ENCODE measurements around the gene TELO2.

Gene TELO2

GRCh38 chr16:1464894-1465566 is 28.1 kb upstream of the TELO2 start:
- Histone ChIP-seq H2AK5ac (ENCODE audit: low read length) (no peak overlapping the region), H2BK5ac (ENCODE audit: low read depth, low read length, poor library complexity) (no peak overlapping the region), H4K91ac (ENCODE audit: low read depth, low read length) (no peak overlapping the region), H3K79me2 (ENCODE audit: control insufficient read depth, insufficient read depth, low read length, poor library complexity) (no peaks in the 10 kb centered on the region), H3K27me3 (ENCODE audit: insufficient read depth, low read length) (no peaks in the 10 kb centered on the region), H3K27ac (ENCODE audit: low read depth, low read length) (no peak overlapping the region), H4K8ac (ENCODE audit: low read depth, low read length) (no peak overlapping the region), H3K4me1 (ENCODE audit: control insufficient read depth in 1 of 2, insufficient read depth in 2 of 2, low read length in 2 of 2) (peaks cover 5 to 6% of the 10 kb centered on the region in 2 experiments), H3K9me3 (ENCODE audit: insufficient read depth, low read depth, low read length) (no peaks in the 10 kb centered on the region), H2BK120ac (ENCODE audit: insufficient read depth, low read length, poor library complexity) (no peak overlapping the region), H3K9ac (ENCODE audit: low read length) (no peak overlapping the region), H2BK12ac (ENCODE audit: low read length) (no peak overlapping the region), H3K36me3 (ENCODE audit: control insufficient read depth in 1 of 2, insufficient read depth in 2 of 2, low read length in 2 of 2) (peaks cover 20 to 22% of the 10 kb centered on the region in 2 experiments), H3K4ac (ENCODE audit: low read depth, low read length) (no peak overlapping the region), H3K4me2 (ENCODE audit: low read length) (no peak overlapping the region), H3K4me3 (ENCODE audit: low read depth, low read length) (no peak overlapping the region), H3K18ac (ENCODE audit: low read length) (no peak overlapping the region), H2AFZ (ENCODE audit: insufficient read depth, low read length, poor library complexity) (no peak overlapping the region), H3K14ac (ENCODE audit: low read length) (no peak overlapping the region), H3K79me1 (ENCODE audit: low read length) (no peaks in the 10 kb centered on the region), H3K23ac (ENCODE audit: low read length) (no peak overlapping the region), H4K12ac (ENCODE audit: low read depth, low read length) (no peak overlapping the region)
- WGBS (ENCODE audit: extremely low coverage, insufficient coverage, insufficient read length) = no CpG with 5 or more reads among the region's 33 CpGs
- no peak for DNase-seq

GRCh38 chr16:1465567-1465915 is 27.6 kb upstream of the TELO2 start:
- H4K12ac ChIP-seq (ENCODE audit: low read depth, low read length) = no peak overlapping the region
- no peaks in the 10 kb centered on the region for H3K9me3 ChIP-seq (ENCODE audit: insufficient read depth, low read depth, low read length)
- H3K23ac ChIP-seq (ENCODE audit: low read length) = no peak overlapping the region
- DNase-seq = no peak
- H3K36me3 ChIP-seq (ENCODE audit: control insufficient read depth in 1 of 2, insufficient read depth in 2 of 2, low read length in 2 of 2) = peaks cover 15 to 17% of the 10 kb centered on the region in 2 experiments
- no peak overlapping the region for H2BK5ac ChIP-seq (ENCODE audit: low read depth, low read length, poor library complexity)
- no peak overlapping the region for H4K8ac ChIP-seq (ENCODE audit: low read depth, low read length)
- no peak overlapping the region for H2BK120ac ChIP-seq (ENCODE audit: insufficient read depth, low read length, poor library complexity)
- H3K9ac ChIP-seq (ENCODE audit: low read length) = no peak overlapping the region
- H3K4ac ChIP-seq (ENCODE audit: low read depth, low read length) = no peak overlapping the region
- H3K79me2 ChIP-seq (ENCODE audit: control insufficient read depth, insufficient read depth, low read length, poor library complexity) = no peaks in the 10 kb centered on the region
- no peak overlapping the region for H2AK5ac ChIP-seq (ENCODE audit: low read length)
- no peak overlapping the region for H4K91ac ChIP-seq (ENCODE audit: low read depth, low read length)
- no peak overlapping the region for H3K18ac ChIP-seq (ENCODE audit: low read length)
- H3K4me3 ChIP-seq (ENCODE audit: low read depth, low read length) = no peak overlapping the region
- no peaks in the 10 kb centered on the region for H3K27me3 ChIP-seq (ENCODE audit: insufficient read depth, low read length)
- no CpG with 5 or more reads among the region's 13 CpGs for WGBS (ENCODE audit: extremely low coverage, insufficient coverage, insufficient read length)
- no peak overlapping the region for H3K27ac ChIP-seq (ENCODE audit: low read depth, low read length)
- H2AFZ ChIP-seq (ENCODE audit: insufficient read depth, low read length, poor library complexity) = no peak overlapping the region
- no peak overlapping the region for H2BK12ac ChIP-seq (ENCODE audit: low read length)
- H3K4me1 ChIP-seq (ENCODE audit: control insufficient read depth in 1 of 2, insufficient read depth in 2 of 2, low read length in 2 of 2) = peaks cover 7 to 10% of the 10 kb centered on the region in 2 experiments
- H3K14ac ChIP-seq (ENCODE audit: low read length) = no peak overlapping the region
- H3K79me1 ChIP-seq (ENCODE audit: low read length) = no peaks in the 10 kb centered on the region
- no peak overlapping the region for H3K4me2 ChIP-seq (ENCODE audit: low read length)

GRCh38 chr16:1466054-1466453 is 27.1 kb upstream of the TELO2 start:
- H3K4ac ChIP-seq (ENCODE audit: low read depth, low read length) = no peak overlapping the region
- H3K36me3 ChIP-seq (ENCODE audit: control insufficient read depth in 1 of 2, insufficient read depth in 2 of 2, low read length in 2 of 2) = peaks cover 10 to 12% of the 10 kb centered on the region in 2 experiments
- no peak overlapping the region for H4K8ac ChIP-seq (ENCODE audit: low read depth, low read length)
- no peak overlapping the region for H3K9ac ChIP-seq (ENCODE audit: low read length)
- no peak overlapping the region for H3K4me3 ChIP-seq (ENCODE audit: low read depth, low read length)
- no CpG with 5 or more reads among the region's 24 CpGs for WGBS (ENCODE audit: extremely low coverage, insufficient coverage, insufficient read length)
- H4K12ac ChIP-seq (ENCODE audit: low read depth, low read length) = no peak overlapping the region
- no peak overlapping the region for H3K18ac ChIP-seq (ENCODE audit: low read length)
- no peak overlapping the region for H3K27ac ChIP-seq (ENCODE audit: low read depth, low read length)
- H3K79me2 ChIP-seq (ENCODE audit: control insufficient read depth, insufficient read depth, low read length, poor library complexity) = no peaks in the 10 kb centered on the region
- H3K14ac ChIP-seq (ENCODE audit: low read length) = no peak overlapping the region
- no peaks in the 10 kb centered on the region for H3K9me3 ChIP-seq (ENCODE audit: insufficient read depth, low read depth, low read length)
- no peaks in the 10 kb centered on the region for H3K27me3 ChIP-seq (ENCODE audit: insufficient read depth, low read length)
- H2BK5ac ChIP-seq (ENCODE audit: low read depth, low read length, poor library complexity) = no peak overlapping the region
- no peaks in the 10 kb centered on the region for H3K79me1 ChIP-seq (ENCODE audit: low read length)
- DNase-seq = no peak
- no peak overlapping the region for H3K4me2 ChIP-seq (ENCODE audit: low read length)
- H4K91ac ChIP-seq (ENCODE audit: low read depth, low read length) = no peak overlapping the region
- no peak overlapping the region for H2BK120ac ChIP-seq (ENCODE audit: insufficient read depth, low read length, poor library complexity)
- no peak overlapping the region for H2AFZ ChIP-seq (ENCODE audit: insufficient read depth, low read length, poor library complexity)
- no peak overlapping the region for H2AK5ac ChIP-seq (ENCODE audit: low read length)
- peaks cover 7 to 12% of the 10 kb centered on the region in 2 experiments for H3K4me1 ChIP-seq (ENCODE audit: control insufficient read depth in 1 of 2, insufficient read depth in 2 of 2, low read length in 2 of 2)
- no peak overlapping the region for H3K23ac ChIP-seq (ENCODE audit: low read length)
- H2BK12ac ChIP-seq (ENCODE audit: low read length) = no peak overlapping the region

- H4K12ac ChIP-seq (ENCODE audit: low read depth, low read length) = no peak overlapping the region
- H4K91ac ChIP-seq (ENCODE audit: low read depth, low read length) = no peak overlapping the region
- no peak overlapping the region for H3K4ac ChIP-seq (ENCODE audit: low read depth, low read length)
- H3K9me3 ChIP-seq (ENCODE audit: insufficient read depth, low read depth, low read length) = peaks cover 2% of the 10 kb centered on the region
- peaks cover 13 to 15% of the 10 kb centered on the region in 2 experiments for H3K4me1 ChIP-seq (ENCODE audit: control insufficient read depth in 1 of 2, insufficient read depth in 2 of 2, low read length in 2 of 2)
- no peak overlapping the region for H3K18ac ChIP-seq (ENCODE audit: low read length)
- H2BK120ac ChIP-seq (ENCODE audit: insufficient read depth, low read length, poor library complexity) = no peak overlapping the region
- H3K27me3 ChIP-seq (ENCODE audit: insufficient read depth, low read length) = no peaks in the 10 kb centered on the region
- H3K27ac ChIP-seq (ENCODE audit: low read depth, low read length) = no peak overlapping the region
- no peaks in the 10 kb centered on the region for H3K79me1 ChIP-seq (ENCODE audit: low read length)
- peaks cover 6 to 7% of the 10 kb centered on the region in 2 experiments for H3K36me3 ChIP-seq (ENCODE audit: control insufficient read depth in 1 of 2, insufficient read depth in 2 of 2, low read length in 2 of 2)
- H2BK5ac ChIP-seq (ENCODE audit: low read depth, low read length, poor library complexity) = no peak overlapping the region
- H2AK5ac ChIP-seq (ENCODE audit: low read length) = no peak overlapping the region
- no peak overlapping the region for H4K8ac ChIP-seq (ENCODE audit: low read depth, low read length)
- H2AFZ ChIP-seq (ENCODE audit: insufficient read depth, low read length, poor library complexity) = no peak overlapping the region
- no peak overlapping the region for H3K14ac ChIP-seq (ENCODE audit: low read length)
- no peak overlapping the region for H3K23ac ChIP-seq (ENCODE audit: low read length)
- H3K4me2 ChIP-seq (ENCODE audit: low read length) = no peak overlapping the region
- H2BK12ac ChIP-seq (ENCODE audit: low read length) = no peak overlapping the region
- WGBS (ENCODE audit: extremely low coverage, insufficient coverage, insufficient read length) = no CpG with 5 or more reads among the region's 14 CpGs
- peak in 1 of 2 donors; percentile 62 for DNase-seq
- no peak overlapping the region for H3K4me3 ChIP-seq (ENCODE audit: low read depth, low read length)
- no peaks in the 10 kb centered on the region for H3K79me2 ChIP-seq (ENCODE audit: control insufficient read depth, insufficient read depth, low read length, poor library complexity)
- H3K9ac ChIP-seq (ENCODE audit: low read length) = no peak overlapping the region
Measured at GRCh38 chr16:1466968-1467521, 26.1 kb upstream of the TELO2 start.
